HEK293 (cell line): ENCODE data around the gene TPP2.

Source experiments
- ATF2 ChIP-seq: fragments of 450-650 bp; formaldehyde crosslinking; IDR thresholded peaks from 2 replicates; pipeline ENCODE4 v1.5.1; 2016; ENCODE audit warnings: missing biosample characterization, missing genetic modification characterization, low read depth
- PBX3 ChIP-seq: sonication (generic); formaldehyde crosslinking; IDR thresholded peaks from 2 replicates; pipeline ENCODE4 v1.8.1; 2022; ENCODE audit warnings: mild to moderate bottlenecking, moderate library complexity, missing genetic modification reagents
- ZBTB44 ChIP-seq: fragments of 450-650 bp; IDR thresholded peaks from 2 replicates; pipeline ENCODE4 v1.5.1; 2018; ENCODE audit warnings: missing biosample characterization, mild to moderate bottlenecking, missing genetic modification characterization
- ZBTB6 ChIP-seq: fragments of 450-650 bp; formaldehyde crosslinking; IDR thresholded peaks from 2 replicates; pipeline ENCODE4 v1.5.1; 2017; ENCODE audit warnings: missing biosample characterization, missing genetic modification characterization
- ZNF239 ChIP-seq: fragments of 450-650 bp; formaldehyde crosslinking; IDR thresholded peaks from 2 replicates; pipeline ENCODE4 v1.5.1; 2016; ENCODE audit warnings: missing biosample characterization, missing genetic modification characterization
- ZNF274 ChIP-seq, 2 experiments: fragments of 200-500 bp in 1 of 2; fragments of 450-650 bp in 1 of 2; sonication (Bioruptor generic) in 1 of 2; formaldehyde crosslinking in 1 of 2; IDR thresholded peaks; 2 replicates each; pipeline versions ENCODE4 v1.5.1 to v1.6.1; 2014 to 2016; ENCODE audit warnings: borderline replicate concordance in 1 of 2, inconsistent platforms in 1 of 2, low read length in 1 of 2, missing biosample characterization in 1 of 2, missing genetic modification characterization in 1 of 2
- ZNF571 ChIP-seq: fragments of 450-650 bp; formaldehyde crosslinking; IDR thresholded peaks from 2 replicates; pipeline ENCODE4 v1.5.0; 2017; ENCODE audit warnings: missing biosample characterization, missing genetic modification characterization
- ZNF777 ChIP-seq: fragments of 450-650 bp; formaldehyde crosslinking; IDR thresholded peaks from 2 replicates; pipeline ENCODE4 v1.5.1; 2017; ENCODE audit warnings: missing biosample characterization, missing genetic modification characterization, borderline replicate concordance

- TF ChIP-seq ZNF274 (IDR thresholded peaks at IDR 0.05; ENCODE audit: low read length), result no peak
- TF ChIP-seq ZNF274 (tag by site-specific recombination; IDR thresholded peaks at IDR 0.05; ENCODE audit: borderline replicate concordance), result no peak
- TF ChIP-seq ZNF239, result no peak
- no peak for TF ChIP-seq PBX3 (CRISPR knock-in tag)
- TF ChIP-seq ZBTB6, result no peak
- no peak for TF ChIP-seq ATF2 (tag by site-specific recombination)
- no peak for TF ChIP-seq ZBTB44 (tag by site-specific recombination)
- no peak for TF ChIP-seq ZNF571 (tag by site-specific recombination)
- TF ChIP-seq ZNF777 (tag by site-specific recombination), result no peak
Measured at GRCh38 chr13:102697929-102698648, 101.3 kb downstream of the TPP2 start.
